Chondrocyte (in vitro differentiated cells): ENCODE data around the gene OFD1. TPM values are rescaled to one million over a fixed set of nuclear protein-coding genes. Genes with fewer than 3 reads are reported as not detected.
A peak's percentile ranks its signal among the peaks of the same experiment; 100 is the strongest.

Source experiments
- DNase-seq: peaks from one replicate; pipeline ENCODE4 v3.0.0; 2021; ENCODE audit warnings: mixed read lengths, low spot score
- H3K27ac Mint-ChIP-seq: one replicate; pipeline ENCODE4 v1.8.0; 2021; ENCODE audit warnings: mild to moderate bottlenecking, moderate library complexity, mixed read lengths; ENCODE audit not compliant: unreplicated experiment
- H3K27me3 Mint-ChIP-seq: 2 replicates; pipeline ENCODE4 v1.8.0; 2021; ENCODE audit warnings: low read depth, mixed read lengths
- H3K36me3 Mint-ChIP-seq: 2 replicates; pipeline ENCODE4 v1.8.0; 2021; ENCODE audit warnings: low read depth, mixed read lengths
- H3K4me1 Mint-ChIP-seq: 2 replicates; pipeline ENCODE4 v1.8.0; 2021; ENCODE audit warnings: low read depth, mild to moderate bottlenecking, mixed read lengths
- H3K4me3 Mint-ChIP-seq: one replicate; pipeline ENCODE4 v1.8.0; 2021; ENCODE audit warnings: mild to moderate bottlenecking, moderate library complexity, mixed read lengths; ENCODE audit not compliant: unreplicated experiment
- H3K9me3 Mint-ChIP-seq: 2 replicates; pipeline ENCODE4 v1.8.0; 2021; ENCODE audit warnings: low read depth, mixed read lengths
- CTCF ChIP-seq: fragments of 200-600 bp; sonication (generic); IDR thresholded peaks from 2 replicates; pipeline ENCODE4 v1.5.0; 2021; ENCODE audit warnings: antibody characterized with exemption, mild to moderate bottlenecking, moderate library complexity
- total RNA-seq: library from RNA; stranded (reverse); gene quantifications from 3 replicates; pipeline ENCODE4 v1.2.1, GENCODE V29; 2021

OFD1 gene
- total RNA-seq, 1 donor from 2014 or later, result 17.8 TPM

GRCh38 chrX:13732246-13733067 lies 2.1 kb upstream of the OFD1 start:
- Mint-ChIP-seq H3K9me3 (peaks cover 14% of the 10 kb centered on the region), H3K27me3 (no peaks in the 10 kb centered on the region), H3K4me3 (no peak overlapping the region), H3K27ac (peak overlapping the region; percentile 23), H3K36me3 (peaks cover 4% of the 10 kb centered on the region), H3K4me1 (peaks cover 24% of the 10 kb centered on the region)
- DNase-seq, result no peak
- TF ChIP-seq CTCF, result no peak

GRCh38 chrX:13733506-13733905 lies 1.0 kb upstream of the OFD1 start:
- Mint-ChIP-seq H3K4me1 (peaks cover 24% of the 10 kb centered on the region), H3K27ac (peak overlapping the region; percentile 92), H3K9me3 (peaks cover 11% of the 10 kb centered on the region), H3K27me3 (no peaks in the 10 kb centered on the region), H3K4me3 (peak overlapping the region; percentile 77), H3K36me3 (peaks cover 4% of the 10 kb centered on the region)
- no peak for DNase-seq
- TF ChIP-seq CTCF, result no peak

- Mint-ChIP-seq H3K27ac (no peak overlapping the region), H3K4me3 (no peak overlapping the region), H3K36me3 (peaks cover 8% of the 10 kb centered on the region), H3K9me3 (no peaks in the 10 kb centered on the region), H3K27me3 (no peaks in the 10 kb centered on the region), H3K4me1 (no peaks in the 10 kb centered on the region)
- no peak for DNase-seq
- TF ChIP-seq CTCF, result no peak
Observed at GRCh38 chrX:13741695-13742094, 7.1 kb downstream of the OFD1 start.

- Mint-ChIP-seq H3K4me3 (no peak overlapping the region), H3K27me3 (no peaks in the 10 kb centered on the region), H3K9me3 (no peaks in the 10 kb centered on the region), H3K36me3 (peaks cover 7% of the 10 kb centered on the region), H3K4me1 (no peaks in the 10 kb centered on the region), H3K27ac (no peak overlapping the region)
- DNase-seq, result no peak
- no peak for TF ChIP-seq CTCF
Observed at GRCh38 chrX:13742397-13743176, 8.0 kb downstream of the OFD1 start.

- no peaks in the 10 kb centered on the region for H3K9me3 Mint-ChIP-seq
- peaks cover 2% of the 10 kb centered on the region for H3K36me3 Mint-ChIP-seq
- H3K4me1 Mint-ChIP-seq, result no peaks in the 10 kb centered on the region
- no peak for DNase-seq
- TF ChIP-seq CTCF, result peak; percentile 76
- no peak overlapping the region for H3K27ac Mint-ChIP-seq
- H3K4me3 Mint-ChIP-seq, result no peak overlapping the region
- H3K27me3 Mint-ChIP-seq, result no peaks in the 10 kb centered on the region
Observed at GRCh38 chrX:13747836-13748235, 13.3 kb downstream of the OFD1 start.
